Stimulated activated naive CD4-positive, alpha-beta T cell treated with Interleukin-2 at 50 U/mL for 16 hours (primary cell): ENCODE measurements around the gene SMTNL2.
"Not testable (repeated sequence)": the region's sequence is repeated elsewhere in the genome, so short reads cannot be mapped to it uniquely, and the experiment has no call there.

Source experiments
- DNase-seq: peaks from one replicate; lab custom pipeline; 2025; lab: John Stamatoyannopoulos, UW

Gene SMTNL2

GRCh38 chr17:4635823-4636375 lies 51.6 kb downstream of the SMTNL2 start:
- DNase-seq: no peak

- no peak for DNase-seq
These were observed 52.3 kb downstream of the SMTNL2 start for GRCh38 chr17:4636474-4637100.

- DNase-seq: not testable (repeated sequence)
These were observed 54.4 kb downstream of the SMTNL2 start for GRCh38 chr17:4638766-4639165.

- not testable (repeated sequence) for DNase-seq
These were observed 55.2 kb downstream of the SMTNL2 start for GRCh38 chr17:4639301-4640059.

GRCh38 chr17:4640569-4641188 lies 56.4 kb downstream of the SMTNL2 start:
- DNase-seq: peak; percentile 5

- no peak for DNase-seq
These were observed 57.2 kb downstream of the SMTNL2 start, which contains the start of gene ALOX15 for GRCh38 chr17:4641297-4642195. Gene ALOX15 (minus strand): TSS chr17:4641678. CDS start chr17:4641651, 27 bp downstream.

- no peak for DNase-seq
These were observed 58.0 kb downstream of the SMTNL2 start for GRCh38 chr17:4642286-4642685.

GRCh38 chr17:4643676-4644075 lies 59.3 kb downstream of the SMTNL2 start:
- DNase-seq: no peak

- DNase-seq: no peak
These were observed 61.3 kb downstream of the SMTNL2 start for GRCh38 chr17:4645642-4646041.

- no peak for DNase-seq
These were observed 64.4 kb downstream of the SMTNL2 start for GRCh38 chr17:4648741-4649140.

GRCh38 chr17:4652997-4653396 lies 68.7 kb downstream of the SMTNL2 start:
- DNase-seq: no peak

GRCh38 chr17:4655933-4656332 lies 71.6 kb downstream of the SMTNL2 start:
- not testable (repeated sequence) for DNase-seq

GRCh38 chr17:4657678-4658077 lies 73.3 kb downstream of the SMTNL2 start:
- no peak for DNase-seq
